Measurements from ENCODE around the gene IGLON5.

- TF ChIP-seq CTCF (conservative IDR thresholded peaks at IDR 0.05), result no peak
- TF ChIP-seq EZH2 (IDR thresholded peaks at IDR 0.05; ENCODE audit: low read depth), result no peak
Measured at GRCh38 chr19:51380379-51380778, 68.9 kb downstream of the IGLON5 start.
